ENCODE measurements around the gene HDAC9. TPM values are rescaled to one million over a fixed set of nuclear protein-coding genes. Genes with fewer than 3 reads are reported as not detected.

Gene HDAC9
- polyA plus RNA-seq, 3 donors, result 1.0 to 6.2 (median 3.8) TPM

DNA sequence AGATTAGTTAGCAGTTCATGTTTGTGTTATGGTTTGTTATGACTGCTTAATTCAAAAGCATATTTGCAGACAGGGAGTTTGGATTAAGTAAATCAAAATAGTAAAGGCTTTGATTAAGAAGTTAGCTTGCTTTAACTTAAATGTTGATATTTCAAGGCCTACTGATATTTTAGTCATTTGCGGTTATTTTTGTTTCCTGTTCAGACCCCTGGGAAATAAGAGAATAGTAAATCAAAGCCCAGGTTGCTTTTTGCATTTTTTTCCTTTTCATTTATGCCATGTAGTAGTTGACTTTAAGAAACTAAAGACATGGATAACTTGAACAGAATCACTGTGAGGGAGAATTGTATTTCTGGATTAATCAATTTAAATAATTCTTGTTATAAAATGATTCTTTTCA lies 77.3 kb downstream of the HDAC9 start:
- 70 to 93% (median 89%) methylated on average over 1 of the region's 1 CpG for WGBS, 3 donors

DNA sequence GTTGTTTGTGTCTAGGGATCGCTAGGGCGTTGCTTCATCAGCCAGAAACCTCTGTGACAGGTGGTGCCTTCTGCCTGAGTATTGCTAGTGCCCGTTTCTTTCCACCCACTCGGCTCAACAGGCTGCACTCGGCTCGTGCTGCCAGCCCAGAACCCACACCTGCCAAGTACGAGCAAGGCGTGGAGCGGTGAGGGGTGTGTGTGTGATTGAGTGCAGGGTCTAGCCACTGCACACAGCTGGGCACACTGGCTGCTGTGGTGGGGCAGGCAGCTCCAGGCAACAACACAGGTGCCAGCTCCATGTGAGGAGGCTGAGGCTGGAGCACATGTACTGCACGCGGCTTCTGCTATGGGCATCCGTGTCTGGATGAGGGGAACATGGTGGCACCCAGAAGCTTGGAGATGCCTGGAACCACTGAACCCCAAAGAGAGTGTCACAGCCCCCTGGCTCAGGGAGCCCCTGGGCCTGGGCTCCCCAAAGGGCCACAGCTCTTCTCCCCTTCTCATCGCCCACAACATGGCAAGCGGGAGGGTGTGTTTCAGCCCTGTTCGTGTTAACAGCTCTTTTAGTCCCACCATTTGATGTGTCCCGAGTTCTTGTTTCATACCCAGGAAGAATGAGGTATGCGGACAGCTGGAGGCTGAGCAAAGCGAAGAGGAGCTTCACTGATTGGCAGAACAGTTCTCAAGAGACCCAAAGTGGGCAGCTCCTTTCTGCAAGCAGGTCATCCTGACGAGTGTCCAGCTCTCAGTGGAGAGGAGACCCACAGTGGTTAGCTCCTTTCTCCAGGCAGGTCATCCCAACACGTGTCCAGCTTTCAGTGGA lies 78.1 kb downstream of the HDAC9 start:
- no peak overlapping the region for H3K27ac ChIP-seq (ENCODE audit: low read depth, low read length)
- WGBS, 3 donors, result 85 to 94% (median 89%) methylated on average over 20 of the region's 20 CpGs

More for the DNA sequence above, 77.3 kb downstream of the HDAC9 start:
- H3K27ac ChIP-seq (ENCODE audit: low read depth, low read length), result no peak overlapping the region

DNA sequence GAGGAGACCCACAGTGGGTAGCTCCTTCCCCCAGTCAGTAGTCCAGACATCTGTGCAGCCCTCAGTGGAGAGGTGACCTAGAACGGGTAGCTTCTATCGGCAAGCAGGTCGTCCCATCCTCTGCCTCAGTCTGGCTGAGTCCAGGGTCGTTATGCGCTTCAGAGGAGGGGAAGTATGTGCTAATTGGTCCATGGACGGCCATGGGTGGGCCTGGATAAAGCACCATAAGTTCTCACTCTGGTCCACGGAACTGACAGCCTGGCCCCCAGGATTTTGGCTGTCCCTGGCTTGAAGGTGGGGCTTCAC lies 78.6 kb downstream of the HDAC9 start:
- 92 to 98% (median 93%) methylated on average over 7 of the region's 7 CpGs for WGBS, 3 donors
- H3K27ac ChIP-seq (ENCODE audit: low read depth, low read length), result no peak overlapping the region

DNA sequence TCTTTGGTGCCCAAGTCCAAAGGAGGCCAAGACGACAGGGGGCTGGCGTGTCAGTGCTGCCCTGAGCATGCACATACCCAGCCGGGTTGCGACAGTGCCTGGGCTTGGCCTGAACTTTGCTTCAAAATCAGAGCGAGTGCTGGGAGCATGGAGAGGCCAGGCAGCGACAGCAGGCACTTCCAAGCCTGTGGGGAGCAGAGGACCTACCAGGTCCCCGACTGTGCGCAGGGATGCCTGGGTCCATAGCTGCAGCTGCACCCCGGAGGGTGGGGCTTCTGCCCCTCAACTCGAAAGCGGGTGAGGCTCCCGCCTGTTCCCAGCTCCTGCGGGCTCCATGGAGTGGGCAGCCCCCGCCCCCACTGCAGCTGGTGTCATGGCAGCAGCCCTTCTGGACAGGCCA lies 79.1 kb downstream of the HDAC9 start:
- WGBS, 3 donors, result 92 to 96% (median 93%) methylated on average over 14 of the region's 14 CpGs
- H3K27ac ChIP-seq (ENCODE audit: low read depth, low read length), result no peak overlapping the region

DNA sequence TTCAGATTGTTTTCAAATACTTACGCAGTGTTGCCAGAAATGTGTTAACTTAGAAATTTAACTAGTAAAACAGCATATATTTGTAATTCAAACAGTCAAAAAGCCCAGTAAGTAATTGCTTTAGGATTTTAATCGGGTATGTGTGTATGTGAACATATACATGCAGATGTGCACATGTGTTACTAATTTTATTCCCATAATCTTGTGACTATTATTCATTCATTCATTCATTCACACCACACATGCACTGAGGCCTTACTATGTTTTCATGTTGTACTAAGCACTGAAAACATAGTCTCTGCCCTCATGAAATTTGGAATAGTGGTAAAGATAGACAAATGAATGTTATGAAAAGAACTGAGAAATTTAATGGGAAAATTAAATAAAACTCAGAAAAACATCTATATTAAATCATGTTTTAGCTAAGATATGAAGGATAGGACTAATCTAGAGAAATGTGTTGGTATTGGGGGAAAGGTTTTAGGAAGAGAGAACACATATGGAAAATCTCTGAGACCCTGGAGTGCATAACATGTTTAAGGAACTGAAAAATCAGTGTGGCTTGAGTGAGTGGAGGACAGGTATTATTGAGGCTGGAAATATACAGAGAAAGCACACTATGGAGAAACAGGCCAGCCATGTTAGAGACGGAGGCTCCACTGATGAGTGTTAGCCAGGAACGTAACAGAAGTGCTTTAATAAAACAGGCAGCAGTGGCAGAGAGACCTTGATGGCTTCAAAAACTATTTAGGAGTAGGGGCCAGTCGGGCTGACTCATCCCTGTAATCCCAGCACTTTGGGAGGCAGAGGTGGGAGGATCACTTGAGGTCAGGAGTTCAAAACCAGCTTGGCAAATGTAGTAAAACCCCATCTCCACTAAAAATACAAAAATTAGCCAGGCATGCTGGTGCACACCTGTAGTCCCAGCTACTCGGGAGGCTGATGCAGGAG lies 80.3 kb downstream of the HDAC9 start:
- WGBS, 3 donors, result 81 to 91% (median 89%) methylated on average over 6 of the region's 6 CpGs
- H3K27ac ChIP-seq (ENCODE audit: low read depth, low read length), result no peak overlapping the region

DNA sequence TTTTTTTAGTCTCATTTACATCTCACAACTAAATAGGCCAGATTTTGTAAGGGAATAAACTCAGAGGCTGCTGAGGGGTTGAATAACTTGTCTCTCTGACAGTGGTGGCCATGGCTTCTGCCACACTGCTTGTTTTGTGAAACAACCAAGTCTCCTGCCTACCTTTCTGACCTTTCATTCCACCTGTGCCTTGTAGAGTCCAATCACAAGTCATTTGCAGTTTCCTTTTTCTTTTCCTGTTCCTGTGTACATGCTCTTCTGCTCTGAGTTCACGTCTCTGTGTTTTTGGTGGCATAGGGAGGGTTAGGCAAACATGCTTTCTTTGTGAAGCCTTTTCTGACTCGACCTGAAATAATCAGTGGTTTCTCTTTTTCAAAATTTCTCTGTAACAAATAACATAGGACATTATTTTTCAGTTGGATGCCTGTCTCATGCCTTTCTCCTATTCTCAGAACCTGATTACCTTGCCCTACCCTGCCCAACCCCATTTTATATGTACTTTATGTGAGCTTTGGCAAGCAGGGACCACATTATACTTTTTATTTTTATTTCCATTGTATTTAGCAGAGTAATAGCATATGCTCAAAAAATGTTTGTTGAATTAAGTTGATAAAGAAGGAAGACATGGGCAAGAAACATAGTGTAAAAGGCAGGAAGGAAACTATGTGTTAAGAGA lies 81.7 kb downstream of the HDAC9 start:
- H3K27ac ChIP-seq (ENCODE audit: low read depth, low read length), result no peak overlapping the region
- WGBS, 3 donors, result 45 to 60% (median 51%) methylated on average over 2 of the region's 2 CpGs

DNA sequence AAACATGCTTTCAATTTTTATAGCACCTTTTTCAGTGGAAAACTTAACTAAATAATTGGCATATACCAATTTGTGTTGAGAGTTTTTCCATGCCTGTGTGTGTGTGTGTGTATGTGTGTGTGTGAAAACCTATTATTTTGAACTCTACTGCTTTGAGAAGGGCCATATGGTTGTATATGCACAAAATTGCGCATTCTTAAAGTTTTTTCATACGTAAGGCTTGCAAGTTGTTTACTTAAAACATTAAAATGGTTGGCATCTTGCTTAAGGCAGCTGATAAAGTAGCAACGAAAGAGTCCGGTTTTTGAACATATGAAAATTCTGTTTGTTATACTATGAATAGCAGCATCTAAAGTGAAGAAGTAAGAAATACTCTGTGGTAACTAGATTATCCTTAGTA lies 84.1 kb downstream of the HDAC9 start:
- WGBS, 3 donors, result 65 to 95% (median 91%) methylated on average over 4 of the region's 4 CpGs
- no peak overlapping the region for H3K27ac ChIP-seq (ENCODE audit: low read depth, low read length)

DNA sequence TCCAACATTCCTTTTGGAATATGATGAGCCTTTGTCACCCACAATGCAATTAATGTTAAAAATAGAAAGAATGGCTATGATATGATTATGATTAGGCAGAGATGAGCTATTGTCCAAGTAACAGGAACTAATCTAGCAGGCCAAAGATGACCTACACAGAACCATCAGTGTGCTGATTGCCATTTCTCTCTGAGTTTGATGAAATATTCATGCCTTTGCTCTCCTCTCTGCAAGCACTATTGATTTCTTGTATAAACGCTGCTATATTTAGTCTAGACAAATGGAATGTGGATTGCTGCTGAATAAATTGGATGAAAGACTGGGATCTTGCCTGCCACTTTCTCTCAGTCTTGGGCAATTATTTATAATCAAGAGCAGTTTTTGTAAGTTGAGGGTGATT lies 85.4 kb downstream of the HDAC9 start:
- H3K27ac ChIP-seq (ENCODE audit: low read depth, low read length), result no peak overlapping the region
- 29 to 66% (median 53%) methylated on average over 1 of the region's 1 CpG for WGBS, 3 donors

DNA sequence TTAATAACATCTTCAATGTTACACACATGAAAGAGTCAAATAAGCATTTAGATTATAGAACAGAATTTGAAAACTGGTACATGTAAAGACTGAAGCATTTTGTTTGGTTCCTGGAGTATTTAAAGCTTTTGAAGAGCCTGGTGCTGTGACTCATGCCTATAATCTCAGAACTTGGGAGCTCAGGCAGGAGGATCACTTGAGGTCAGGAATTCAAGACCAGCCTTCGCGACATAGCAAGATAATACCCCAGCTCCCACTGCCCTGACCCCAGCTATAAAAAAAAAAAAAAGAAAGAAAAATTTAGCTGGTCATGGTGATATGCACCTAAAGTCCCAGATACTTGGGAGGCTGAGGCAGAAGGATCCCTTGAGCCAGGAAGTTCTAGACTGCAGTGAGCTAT lies 87.8 kb downstream of the HDAC9 start:
- no peak overlapping the region for H3K27ac ChIP-seq (ENCODE audit: low read depth, low read length)
- 79 to 88% (median 85%) methylated on average over 2 of the region's 2 CpGs for WGBS, 3 donors

DNA sequence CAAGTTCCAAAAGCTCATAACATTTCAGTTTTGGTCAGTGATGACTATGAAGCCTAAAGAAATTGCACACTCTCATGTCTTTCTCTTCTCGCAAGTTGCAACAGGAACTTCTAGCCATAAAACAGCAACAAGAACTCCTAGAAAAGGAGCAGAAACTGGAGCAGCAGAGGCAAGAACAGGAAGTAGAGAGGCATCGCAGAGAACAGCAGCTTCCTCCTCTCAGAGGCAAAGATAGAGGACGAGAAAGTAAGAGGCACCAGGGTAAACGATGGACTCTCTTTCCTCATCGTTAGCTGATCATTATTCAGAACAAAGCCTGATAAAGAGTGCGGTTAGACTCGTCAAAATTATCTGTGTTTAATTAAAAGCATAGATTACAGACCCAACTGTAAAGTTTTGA lies 94.7 kb downstream of the HDAC9 start:
- H3K27ac ChIP-seq (ENCODE audit: low read depth, low read length), result no peak overlapping the region
- WGBS, 3 donors, result 54 to 61% (median 59%) methylated on average over 7 of the region's 7 CpGs

DNA sequence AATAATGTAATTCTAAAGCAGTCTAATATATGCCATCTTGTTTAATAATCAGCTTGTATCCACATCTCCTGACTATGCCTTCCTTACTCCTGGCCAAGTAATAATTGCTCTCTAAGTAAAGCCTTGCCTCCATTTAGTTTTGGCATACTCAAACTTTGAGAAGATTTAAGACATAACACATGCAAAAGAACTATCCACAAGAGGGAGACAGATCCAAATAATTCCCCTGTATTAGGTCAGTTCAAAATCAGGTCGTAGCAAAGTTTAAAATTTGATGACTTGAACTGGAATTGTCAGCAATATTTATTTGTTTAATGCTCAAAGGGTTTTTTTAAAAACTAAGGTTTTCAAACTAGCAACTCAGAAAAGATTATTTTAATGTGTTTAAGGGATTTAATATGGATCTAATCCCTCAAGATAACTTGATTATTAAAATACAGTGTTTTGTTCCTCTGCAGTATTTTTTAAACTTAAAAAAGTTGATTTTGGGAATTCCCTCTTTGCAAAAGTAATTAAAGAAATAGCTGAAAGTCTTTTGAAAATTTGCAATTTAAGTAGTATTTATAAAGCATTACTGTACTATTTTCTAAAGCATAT lies 95.3 kb downstream of the HDAC9 start:
- WGBS, 3 donors, result 16 to 35% (median 20%) methylated on average over 1 of the region's 1 CpG
- no peak overlapping the region for H3K27ac ChIP-seq (ENCODE audit: low read depth, low read length)

DNA sequence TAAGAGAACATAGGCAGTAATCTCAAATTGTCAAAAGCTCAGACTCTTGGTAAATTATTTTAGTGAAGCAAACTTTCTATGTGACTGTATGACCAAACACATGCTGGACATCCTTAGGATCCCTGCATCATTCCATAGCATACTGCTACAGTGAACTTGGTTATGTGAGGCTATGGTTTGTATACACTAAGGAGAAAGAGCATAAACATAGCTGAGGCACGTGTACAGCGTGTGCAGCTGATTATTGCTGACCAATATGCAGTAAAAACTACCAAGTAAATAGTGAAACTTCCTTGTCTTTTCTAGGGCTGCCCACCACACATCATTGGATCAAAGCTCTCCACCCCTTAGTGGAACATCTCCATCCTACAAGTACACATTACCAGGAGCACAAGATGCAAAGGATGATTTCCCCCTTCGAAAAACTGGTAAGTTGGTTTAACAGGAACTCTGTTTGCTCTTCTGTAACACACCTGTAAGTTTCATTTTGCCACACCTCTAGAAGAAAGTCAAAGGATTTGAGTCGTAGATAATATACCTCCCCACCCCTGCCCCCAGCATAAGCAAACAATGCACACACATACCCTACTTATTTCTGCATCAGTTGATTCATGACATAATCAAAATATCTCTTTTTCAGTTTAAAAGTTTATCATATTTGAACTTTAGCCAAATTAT lies 98.2 kb downstream of the HDAC9 start:
- 78 to 93% (median 90%) methylated on average over 4 of the region's 4 CpGs for WGBS, 3 donors
- no peak overlapping the region for H3K27ac ChIP-seq (ENCODE audit: low read depth, low read length)

DNA sequence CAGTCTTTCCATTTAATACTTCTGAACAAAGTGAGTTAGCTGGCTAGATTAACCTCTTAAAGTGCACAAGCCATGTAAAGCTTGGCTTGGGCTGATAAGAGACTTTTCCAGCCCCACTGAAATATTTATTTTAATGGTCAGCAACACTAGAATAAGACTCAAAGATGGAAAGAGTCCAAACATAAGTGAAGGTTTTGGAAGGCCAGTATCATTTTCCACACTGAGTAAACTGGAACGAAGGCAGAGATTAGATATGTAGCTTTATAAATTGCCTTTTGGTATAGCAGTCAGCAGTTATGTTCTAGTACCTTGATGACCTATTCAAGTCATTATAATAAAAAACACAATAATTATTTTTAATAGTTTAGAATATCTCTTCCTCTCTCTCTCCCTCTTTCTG lies 102.2 kb downstream of the HDAC9 start:
- H3K27ac ChIP-seq (ENCODE audit: low read depth, low read length), result no peak overlapping the region
- 5 to 64% (median 63%) methylated on average over 1 of the region's 1 CpG for WGBS, 3 donors

DNA sequence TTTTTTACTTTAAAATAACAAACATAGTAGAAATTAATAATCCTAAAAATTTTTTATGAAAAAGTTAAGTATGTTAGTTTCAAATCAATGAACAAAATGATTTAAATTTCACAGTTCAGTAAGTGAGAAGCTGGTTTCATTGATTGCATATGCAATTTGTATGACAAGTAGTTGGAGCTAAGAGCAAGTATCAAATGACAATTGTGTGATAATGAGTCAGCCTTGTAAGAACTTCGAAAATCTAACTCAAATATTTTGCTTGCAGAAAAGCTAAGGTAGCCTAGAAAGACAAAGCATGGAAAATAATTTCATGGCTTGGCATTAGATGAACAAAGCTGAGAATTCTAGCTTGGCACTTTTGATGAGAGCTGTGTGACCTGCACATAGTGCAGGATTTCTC lies 111.5 kb downstream of the HDAC9 start:
- H3K27ac ChIP-seq (ENCODE audit: low read depth, low read length), result no peak overlapping the region
- 48 to 91% (median 89%) methylated on average over 1 of the region's 1 CpG for WGBS, 3 donors

DNA sequence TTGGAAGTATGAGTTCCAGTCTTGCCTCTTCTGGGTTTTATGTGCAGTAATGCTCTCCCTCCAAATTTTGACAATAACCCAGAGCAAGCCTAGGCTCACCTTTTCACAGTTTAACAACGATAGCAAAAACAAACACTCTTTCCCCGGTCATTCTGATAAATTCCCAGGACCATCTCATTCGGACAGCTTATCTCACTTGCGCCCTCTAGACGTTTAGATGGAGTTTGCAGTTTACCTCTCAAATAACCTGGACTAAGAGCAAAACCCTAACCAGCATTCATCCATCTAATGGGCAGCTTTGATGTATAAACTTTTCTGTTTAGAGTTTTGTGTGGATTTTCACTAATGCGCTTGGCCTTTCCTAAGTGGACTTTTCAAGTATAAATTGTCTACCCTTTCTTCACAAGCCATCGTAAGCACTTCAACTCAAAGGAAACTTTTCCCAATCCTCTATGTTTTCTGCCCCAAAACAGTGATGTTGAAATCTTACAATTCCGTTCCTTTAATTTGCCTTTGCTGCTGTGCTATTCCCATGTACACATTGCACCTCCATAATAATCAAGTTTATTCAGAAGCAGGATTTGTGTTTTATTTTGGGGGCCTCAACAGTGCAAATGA lies 114.9 kb downstream of the HDAC9 start:
- H3K27ac ChIP-seq (ENCODE audit: low read depth, low read length), result no peak overlapping the region
- 40 to 68% (median 64%) methylated on average over 8 of the region's 8 CpGs for WGBS, 3 donors

DNA sequence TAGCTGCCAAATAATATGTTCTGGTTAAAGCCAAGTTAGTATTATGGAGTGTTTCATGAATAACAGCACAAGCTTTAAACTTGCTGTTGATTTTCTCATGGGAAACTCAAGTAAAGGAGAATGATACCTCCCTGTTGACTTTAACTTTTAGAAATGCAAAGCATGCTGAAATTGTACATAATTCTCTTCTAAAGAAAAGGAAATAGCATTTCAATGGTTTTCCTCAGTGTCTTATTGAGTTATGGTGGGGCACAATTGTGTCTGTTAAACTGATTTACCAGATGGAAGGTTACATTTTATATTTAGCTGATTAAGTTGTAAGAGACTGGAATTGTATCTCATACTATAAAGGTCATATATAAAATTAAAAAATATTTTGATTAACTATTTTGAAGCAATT lies 119.3 kb downstream of the HDAC9 start:
- no peak overlapping the region for H3K27ac ChIP-seq (ENCODE audit: low read depth, low read length)

DNA sequence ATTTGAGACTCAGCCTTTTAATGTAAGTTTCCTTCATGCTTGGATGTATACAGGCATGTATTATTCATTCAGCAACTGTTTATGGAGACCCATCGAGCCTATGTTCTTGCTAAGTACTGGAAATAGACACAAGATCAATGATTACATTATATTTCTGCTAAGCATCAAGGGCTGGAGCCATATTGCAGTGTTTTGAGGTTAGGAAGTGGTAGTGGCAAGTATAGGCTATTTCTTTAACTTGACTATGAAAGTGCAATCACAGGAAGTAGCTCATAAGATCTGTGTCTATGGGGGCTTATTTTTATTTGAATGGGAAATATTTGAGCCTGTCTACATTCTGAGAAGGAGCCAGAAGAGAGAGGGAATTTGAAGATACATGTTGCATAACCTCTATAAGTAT lies 123.8 kb downstream of the HDAC9 start:
- H3K27ac ChIP-seq (ENCODE audit: low read depth, low read length), result no peak overlapping the region
- WGBS, 3 donors, result 41 to 65% (median 53%) methylated on average over 1 of the region's 1 CpG

DNA sequence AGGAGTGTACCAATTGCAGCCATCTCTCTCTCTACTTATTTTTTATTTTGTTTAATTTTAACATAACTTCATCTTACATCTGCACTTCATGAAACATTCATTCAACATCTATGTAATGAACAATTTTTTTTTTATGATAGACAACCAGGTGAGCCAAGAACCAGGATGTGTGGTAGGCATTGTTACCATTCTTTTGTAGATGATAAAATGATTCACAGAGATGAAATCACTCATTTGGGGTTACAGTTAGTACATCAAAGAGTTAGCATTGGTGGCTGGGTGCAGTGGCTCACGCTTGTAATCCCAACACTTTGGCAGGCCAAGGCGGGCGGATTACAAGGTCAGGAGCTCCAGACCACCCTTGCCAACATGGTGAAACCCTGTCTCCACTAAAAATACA lies 127.8 kb downstream of the HDAC9 start:
- WGBS, 3 donors, result 91 to 99% (median 98%) methylated on average over 3 of the region's 3 CpGs
- H3K27ac ChIP-seq (ENCODE audit: low read depth, low read length), result no peak overlapping the region

Data from adipose tissue (tissue), 3 donors.